Measurements from ENCODE around the gene UMOD.

Gene UMOD

DNA sequence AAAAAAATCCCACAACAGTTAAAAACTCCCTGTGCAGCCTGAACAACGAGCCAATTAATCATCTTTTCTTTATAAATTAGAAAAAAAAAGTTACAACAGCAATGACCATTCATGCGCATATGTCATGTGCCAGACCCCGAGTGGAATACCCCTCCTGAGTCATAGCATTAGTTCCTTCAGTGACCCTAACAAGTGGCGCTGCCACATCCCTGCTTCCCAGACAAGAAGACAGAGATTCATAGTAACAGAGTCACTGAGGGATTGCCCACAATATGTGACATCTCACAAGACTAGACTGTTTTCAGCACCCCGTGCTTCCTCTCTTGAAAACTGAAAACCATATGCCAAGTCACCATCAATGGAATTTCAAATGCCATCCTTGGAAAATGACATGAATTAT is 7.9 kb downstream of the UMOD start:
- TF ChIP-seq, protein P1, sequence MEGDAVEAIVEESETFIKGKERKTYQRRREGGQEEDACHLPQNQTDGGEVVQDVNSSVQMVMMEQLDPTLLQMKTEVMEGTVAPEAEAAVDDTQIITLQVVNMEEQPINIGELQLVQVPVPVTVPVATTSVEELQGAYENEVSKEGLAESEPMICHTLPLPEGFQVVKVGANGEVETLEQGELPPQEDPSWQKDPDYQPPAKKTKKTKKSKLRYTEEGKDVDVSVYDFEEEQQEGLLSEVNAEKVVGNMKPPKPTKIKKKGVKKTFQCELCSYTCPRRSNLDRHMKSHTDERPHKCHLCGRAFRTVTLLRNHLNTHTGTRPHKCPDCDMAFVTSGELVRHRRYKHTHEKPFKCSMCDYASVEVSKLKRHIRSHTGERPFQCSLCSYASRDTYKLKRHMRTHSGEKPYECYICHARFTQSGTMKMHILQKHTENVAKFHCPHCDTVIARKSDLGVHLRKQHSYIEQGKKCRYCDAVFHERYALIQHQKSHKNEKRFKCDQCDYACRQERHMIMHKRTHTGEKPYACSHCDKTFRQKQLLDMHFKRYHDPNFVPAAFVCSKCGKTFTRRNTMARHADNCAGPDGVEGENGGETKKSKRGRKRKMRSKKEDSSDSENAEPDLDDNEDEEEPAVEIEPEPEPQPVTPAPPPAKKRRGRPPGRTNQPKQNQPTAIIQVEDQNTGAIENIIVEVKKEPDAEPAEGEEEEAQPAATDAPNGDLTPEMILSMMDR (IDR thresholded peaks at IDR 0.05; ENCODE audit: insufficient read depth, low read length, poor library complexity, severe bottlenecking), result no peak
- TF ChIP-seq EZH2phosphoT487 (conservative IDR thresholded peaks at IDR 0.05; ENCODE audit: low read length), result no peak
- no peaks in the 10 kb centered on the region for H3K79me2 ChIP-seq (ENCODE audit: insufficient read depth, low read length)

DNA sequence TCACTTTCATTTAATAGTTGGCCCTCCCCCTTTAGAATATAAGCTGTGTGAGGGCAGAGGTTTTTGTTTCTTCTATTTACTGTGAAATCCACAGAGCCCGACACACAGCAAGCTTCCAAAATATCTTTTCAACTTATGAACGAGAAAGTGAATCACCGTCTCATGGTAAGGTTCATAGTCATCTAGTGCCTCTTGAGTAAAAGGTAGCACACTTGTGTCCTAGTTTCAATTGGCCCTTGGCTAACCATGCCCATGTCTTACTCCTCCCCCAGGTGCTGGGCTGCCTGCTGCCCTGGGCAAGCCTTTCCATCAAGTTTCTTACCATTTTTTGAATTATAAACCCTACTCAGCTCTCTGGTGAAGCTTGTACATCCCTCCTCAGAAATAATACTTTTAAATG is 12.8 kb downstream of the UMOD start:
- H3K79me2 ChIP-seq (ENCODE audit: insufficient read depth, low read length), result no peaks in the 10 kb centered on the region
- no peaks in the 10 kb centered on the region for H3K36me3 ChIP-seq (ENCODE audit: low read length)
- TF ChIP-seq EZH2phosphoT487 (conservative IDR thresholded peaks at IDR 0.05; ENCODE audit: low read length), result no peak
- TF ChIP-seq, protein P1 (IDR thresholded peaks at IDR 0.05; ENCODE audit: insufficient read depth, low read length, poor library complexity, severe bottlenecking), result no peak
- H4K20me1 ChIP-seq (ENCODE audit: low read depth, low read length), result no peaks in the 10 kb centered on the region
- no peak overlapping the region for H3K27ac ChIP-seq (ENCODE audit: low read depth, low read length)
- H3K4me3 ChIP-seq (ENCODE audit: insufficient read depth, low read length, poor library complexity, severe bottlenecking), result no peak overlapping the region
- H3K9me3 ChIP-seq (ENCODE audit: insufficient read depth, low read length), result no peaks in the 10 kb centered on the region
- H3K27me3 ChIP-seq (ENCODE audit: low read length), result no peaks in the 10 kb centered on the region
- H3K4me2 ChIP-seq (ENCODE audit: low read depth, low read length, poor library complexity, severe bottlenecking), result no peak overlapping the region
- no peaks in the 10 kb centered on the region for H3K9me2 ChIP-seq (replicated peaks; ENCODE audit: insufficient read depth, low read length)
- no peak overlapping the region for H2AFZ ChIP-seq (ENCODE audit: low read depth, low read length, severe bottlenecking)
- no peaks in the 10 kb centered on the region for H3F3A ChIP-seq (ENCODE audit: insufficient read depth)
- no peak overlapping the region for H3K9ac ChIP-seq (ENCODE audit: low read length)

More for the DNA sequence above, 7.9 kb downstream of the UMOD start:
- Histone ChIP-seq H4K20me1 (ENCODE audit: low read depth, low read length) (no peaks in the 10 kb centered on the region), H3K27me3 (ENCODE audit: low read length) (no peaks in the 10 kb centered on the region), H3K9me3 (ENCODE audit: insufficient read depth, low read length) (no peaks in the 10 kb centered on the region), H3K36me3 (ENCODE audit: low read length) (no peaks in the 10 kb centered on the region), H3F3A (ENCODE audit: insufficient read depth) (no peaks in the 10 kb centered on the region), H3K4me2 (ENCODE audit: low read depth, low read length, poor library complexity, severe bottlenecking) (no peak overlapping the region), H3K27ac (ENCODE audit: low read depth, low read length) (no peak overlapping the region), H3K4me3 (ENCODE audit: insufficient read depth, low read length, poor library complexity, severe bottlenecking) (no peak overlapping the region), H3K9me2 (replicated peaks; ENCODE audit: insufficient read depth, low read length) (no peaks in the 10 kb centered on the region), H3K9ac (ENCODE audit: low read length) (no peak overlapping the region), H2AFZ (ENCODE audit: low read depth, low read length, severe bottlenecking) (no peak overlapping the region)

DNA sequence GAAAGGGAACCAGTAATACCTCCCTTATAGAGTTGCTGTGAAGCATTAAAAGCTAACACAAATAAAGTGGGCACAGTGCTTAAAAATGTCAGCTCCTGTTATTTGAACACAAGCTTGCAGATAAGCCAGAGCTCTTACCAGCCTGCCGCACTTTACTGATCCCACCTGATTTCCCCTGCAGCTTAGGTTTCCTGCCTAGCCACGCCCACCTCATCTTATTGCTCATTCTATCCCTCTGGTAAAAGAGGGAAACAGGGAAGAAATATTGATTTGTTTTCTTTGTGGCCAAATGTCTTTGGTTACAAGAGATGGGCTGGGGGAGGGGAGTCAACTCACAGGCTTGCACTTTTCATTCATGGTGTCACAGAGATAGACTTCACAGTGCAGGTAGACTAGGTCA is 15.6 kb downstream of the UMOD start:
- no peaks in the 10 kb centered on the region for H3K9me3 ChIP-seq (ENCODE audit: insufficient read depth, low read length)
- no peak overlapping the region for H3K4me2 ChIP-seq (ENCODE audit: low read depth, low read length, poor library complexity, severe bottlenecking)
- no peaks in the 10 kb centered on the region for H3K27me3 ChIP-seq (ENCODE audit: low read length)
- H3K79me2 ChIP-seq (ENCODE audit: insufficient read depth, low read length), result no peaks in the 10 kb centered on the region
- H3K9ac ChIP-seq (ENCODE audit: low read length), result no peak overlapping the region
- H2AFZ ChIP-seq (ENCODE audit: low read depth, low read length, severe bottlenecking), result no peak overlapping the region
- no peaks in the 10 kb centered on the region for H3F3A ChIP-seq (ENCODE audit: insufficient read depth)
- no peak overlapping the region for H3K27ac ChIP-seq (ENCODE audit: low read depth, low read length)
- TF ChIP-seq EZH2phosphoT487 (conservative IDR thresholded peaks at IDR 0.05; ENCODE audit: low read length), result no peak
- TF ChIP-seq, protein P1 (IDR thresholded peaks at IDR 0.05; ENCODE audit: insufficient read depth, low read length, poor library complexity, severe bottlenecking), result no peak
- H3K9me2 ChIP-seq (replicated peaks; ENCODE audit: insufficient read depth, low read length), result no peaks in the 10 kb centered on the region
- no peak overlapping the region for H3K4me3 ChIP-seq (ENCODE audit: insufficient read depth, low read length, poor library complexity, severe bottlenecking)
- no peaks in the 10 kb centered on the region for H3K36me3 ChIP-seq (ENCODE audit: low read length)
- H4K20me1 ChIP-seq (ENCODE audit: low read depth, low read length), result no peaks in the 10 kb centered on the region

All from SU-DHL-6 (cell line).